A673 (cell line): ENCODE measurements around the gene PON3.

ENCODE experiments used
- CTCF ChIP-seq: fragments of 300-800, 200-600 bp; sonication (generic); conservative IDR thresholded peaks from 2 replicates; pipeline ENCODE4 v1.5.1; 2017; ENCODE audit warnings: low read depth, mild to moderate bottlenecking, antibody characterized with exemption, low read length, moderate library complexity, mixed read lengths
- EZH2 ChIP-seq: fragments of 200-600 bp; sonication (generic); IDR thresholded peaks from 2 replicates; pipeline ENCODE4 v1.6.1; 2017; ENCODE audit warnings: borderline replicate concordance, low read depth, mild to moderate bottlenecking, mixed read lengths, antibody characterized with exemption, low read length; ENCODE audit not compliant: poor library complexity, severe bottlenecking

GRCh38 chr7:95316588-95316987 is 79.6 kb downstream of the PON3 start:
- TF ChIP-seq EZH2: no peak
- no peak for TF ChIP-seq CTCF
